HepG2 (cell line): ENCODE data around the gene MAN1B1. TPM values are rescaled to one million over a fixed set of nuclear protein-coding genes. Genes with fewer than 3 reads are reported as not detected.
A peak's percentile ranks its signal among the peaks of the same experiment; 100 is the strongest.

ENCODE experiments used
- CTCF ChIP-seq: sonication (generic); formaldehyde crosslinking; IDR thresholded peaks from 2 replicates; pipeline ENCODE4 v1.5.0; 2020; ENCODE audit warnings: mild to moderate bottlenecking, missing genetic modification reagents, moderate library complexity
- DPF2 ChIP-seq: sonication (generic); formaldehyde crosslinking; IDR thresholded peaks from 2 replicates; pipeline ENCODE4 v1.4.0; 2020; ENCODE audit warnings: mild to moderate bottlenecking, low read depth, missing genetic modification reagents, borderline replicate concordance
- ERF ChIP-seq: IDR thresholded peaks from 2 replicates; pipeline ENCODE4 v1.6.1; 2018; ENCODE audit warnings: missing biosample characterization, missing genetic modification reagents
- IKZF4 ChIP-seq: sonication (generic); formaldehyde crosslinking; IDR thresholded peaks from 2 replicates; pipeline ENCODE4 v1.5.1; 2020; ENCODE audit warnings: borderline replicate concordance, mild to moderate bottlenecking, low read depth, missing genetic modification reagents; ENCODE audit errors: not compliant biosample characterization
- KDM1A ChIP-seq: IDR thresholded peaks from 2 replicates; pipeline ENCODE4 v1.6.1; 2016; ENCODE audit warnings: missing compliant biosample characterization
- MEIS2 ChIP-seq: sonication (generic); formaldehyde crosslinking; IDR thresholded peaks from 2 replicates; pipeline ENCODE4 v1.9.0; 2021; ENCODE audit warnings: mild to moderate bottlenecking, missing genetic modification reagents
- MLXIP ChIP-seq: sonication (generic); formaldehyde crosslinking; IDR thresholded peaks from 2 replicates; pipeline ENCODE4 v1.9.0; 2021; ENCODE audit warnings: missing genetic modification reagents, borderline replicate concordance
- NFAT5 ChIP-seq: sonication (generic); formaldehyde crosslinking; IDR thresholded peaks from 2 replicates; pipeline ENCODE4 v1.4.0; 2020; ENCODE audit warnings: missing genetic modification reagents
- PHB2 ChIP-seq: fragments of 450-650 bp; IDR thresholded peaks from 2 replicates; pipeline ENCODE4 v1.6.1; 2018; ENCODE audit not compliant: partially characterized antibody
- SSRP1 ChIP-seq: IDR thresholded peaks from 2 replicates; pipeline ENCODE4 v1.6.1; 2016; ENCODE audit warnings: control low read depth
- TBL1XR1 ChIP-seq: fragments of 150-350 bp; IDR thresholded peaks from 2 replicates; pipeline ENCODE4 v1.6.1; 2014; ENCODE audit warnings: borderline replicate concordance, low read length; ENCODE audit not compliant: partially characterized antibody
- THAP11 ChIP-seq: IDR thresholded peaks from 2 replicates; pipeline ENCODE4 v1.6.1; 2016; ENCODE audit warnings: missing biosample characterization, missing genetic modification reagents
- ZNF891 ChIP-seq: sonication (generic); formaldehyde crosslinking; IDR thresholded peaks from 2 replicates; pipeline ENCODE4 v1.5.0; 2020; ENCODE audit warnings: mild to moderate bottlenecking, missing genetic modification reagents
- polyA plus RNA-seq, 8 experiments: library from polyadenylated mRNA; depleted of rRNA in 3 of 8; stranded (reverse) in 7 of 8; unstranded in 1 of 8; fragments of >200 nt; fragmentation: Illumina TruSeq in 4 of 8; extraction: Trizol in 4 of 8; gene quantifications; 2 replicates each; pipeline versions ENCODE4 v1.2.1 to v1.2.3, GENCODE V29; 2011 to 2016; ENCODE audit warnings: low read depth in 4 of 8, missing spikeins in 1 of 8, mixed read lengths in 1 of 8; ENCODE audit not compliant: insufficient read depth in 1 of 8
- total RNA-seq, 5 experiments: library from RNA; depleted of rRNA; stranded (reverse); fragments of >200 nt; fragmentation: Illumina TruSeq; extraction: Trizol; gene quantifications; 2 replicates each; pipeline ENCODE4 v1.2.3, GENCODE V29; 2016; ENCODE audit warnings: low read depth in 1 of 5
- TF ChIP-seq, protein P1 (sequence below): sonication (generic); formaldehyde crosslinking; IDR thresholded peaks from 2 replicates; pipeline ENCODE4 v1.5.0; 2020; ENCODE audit warnings: missing genetic modification reagents
- TF ChIP-seq, protein P2 (sequence below): sonication (generic); formaldehyde crosslinking; IDR thresholded peaks from 2 replicates; pipeline ENCODE4 v1.5.0; 2020; ENCODE audit warnings: mild to moderate bottlenecking, missing genetic modification reagents

Gene MAN1B1
- total and polyA plus RNA-seq, 2 of the 13 experiments (the other 11 are each of a cell fraction or from before 2014, with no cell fraction given), result 48.9 to 59.5 TPM

GRCh38 chr9:137046088-137046787 is 40.5 kb upstream of the MAN1B1 start, which contains the start of gene NPDC1 (continued):
- TF ChIP-seq MLXIP (CRISPR knock-in tag) (no peak; the same call in 1 of the 2 replicates), DPF2 (no peak), SSRP1 (CRISPR knock-in tag) (no peak), NFAT5 (CRISPR knock-in tag) (0 out of 2 replicates have a peak, but pooled peaks have one; percentile 60), MEIS2 (CRISPR knock-in tag) (peak; percentile 81), PHB2 (no peak), ZNF891 (peak; percentile 67; the same call in 1 of the 2 replicates), TBL1XR1 (no peak), IKZF4 (CRISPR knock-in tag) (no peak), CTCF (CRISPR knock-in tag) (peak; percentile 93), ERF (peak; percentile 92), KDM1A (CRISPR knock-in tag) (no peak), THAP11 (0 out of 2 replicates have a peak, but pooled peaks have one; percentile 57)
- TF ChIP-seq, protein P1, sequence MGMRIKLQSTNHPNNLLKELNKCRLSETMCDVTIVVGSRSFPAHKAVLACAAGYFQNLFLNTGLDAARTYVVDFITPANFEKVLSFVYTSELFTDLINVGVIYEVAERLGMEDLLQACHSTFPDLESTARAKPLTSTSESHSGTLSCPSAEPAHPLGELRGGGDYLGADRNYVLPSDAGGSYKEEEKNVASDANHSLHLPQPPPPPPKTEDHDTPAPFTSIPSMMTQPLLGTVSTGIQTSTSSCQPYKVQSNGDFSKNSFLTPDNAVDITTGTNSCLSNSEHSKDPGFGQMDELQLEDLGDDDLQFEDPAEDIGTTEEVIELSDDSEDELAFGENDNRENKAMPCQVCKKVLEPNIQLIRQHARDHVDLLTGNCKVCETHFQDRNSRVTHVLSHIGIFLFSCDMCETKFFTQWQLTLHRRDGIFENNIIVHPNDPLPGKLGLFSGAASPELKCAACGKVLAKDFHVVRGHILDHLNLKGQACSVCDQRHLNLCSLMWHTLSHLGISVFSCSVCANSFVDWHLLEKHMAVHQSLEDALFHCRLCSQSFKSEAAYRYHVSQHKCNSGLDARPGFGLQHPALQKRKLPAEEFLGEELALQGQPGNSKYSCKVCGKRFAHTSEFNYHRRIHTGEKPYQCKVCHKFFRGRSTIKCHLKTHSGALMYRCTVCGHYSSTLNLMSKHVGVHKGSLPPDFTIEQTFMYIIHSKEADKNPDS, result 0 out of 2 replicates have a peak, but pooled peaks have one; percentile 59
- TF ChIP-seq, protein P2, sequence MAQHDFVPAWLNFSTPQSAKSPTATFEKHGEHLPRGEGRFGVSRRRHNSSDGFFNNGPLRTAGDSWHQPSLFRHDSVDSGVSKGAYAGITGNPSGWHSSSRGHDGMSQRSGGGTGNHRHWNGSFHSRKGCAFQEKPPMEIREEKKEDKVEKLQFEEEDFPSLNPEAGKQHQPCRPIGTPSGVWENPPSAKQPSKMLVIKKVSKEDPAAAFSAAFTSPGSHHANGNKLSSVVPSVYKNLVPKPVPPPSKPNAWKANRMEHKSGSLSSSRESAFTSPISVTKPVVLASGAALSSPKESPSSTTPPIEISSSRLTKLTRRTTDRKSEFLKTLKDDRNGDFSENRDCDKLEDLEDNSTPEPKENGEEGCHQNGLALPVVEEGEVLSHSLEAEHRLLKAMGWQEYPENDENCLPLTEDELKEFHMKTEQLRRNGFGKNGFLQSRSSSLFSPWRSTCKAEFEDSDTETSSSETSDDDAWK, result no peak
